HG03045 (cell line): ENCODE results near the gene ITGA11.

Experiments
- ATAC-seq: cut with Tn5 transposase; IDR thresholded peaks from one replicate; pipeline ENCODE4 v1.9.1; 2021; ENCODE audit warnings: mild to moderate bottlenecking, moderate library complexity; ENCODE audit not compliant: unreplicated experiment

ITGA11 gene

GRCh38 chr15:68376447-68377060, 55.4 kb downstream of the ITGA11 start:
- ATAC-seq, result no peak

- ATAC-seq, result no peak
Measured at GRCh38 chr15:68375716-68376220, 56.2 kb downstream of the ITGA11 start.

- no peak for ATAC-seq
Measured at GRCh38 chr15:68375191-68375631, 56.8 kb downstream of the ITGA11 start.

- ATAC-seq, result no peak
Measured at GRCh38 chr15:68374168-68374745, 57.7 kb downstream of the ITGA11 start.

GRCh38 chr15:68373028-68373427, 58.9 kb downstream of the ITGA11 start:
- no peak for ATAC-seq

GRCh38 chr15:68372291-68372811, 59.6 kb downstream of the ITGA11 start:
- ATAC-seq, result no peak

GRCh38 chr15:68371851-68372250, 60.1 kb downstream of the ITGA11 start:
- no peak for ATAC-seq

- no peak for ATAC-seq
Measured at GRCh38 chr15:68371160-68371559, 60.8 kb downstream of the ITGA11 start.

- ATAC-seq, result no peak
Measured at GRCh38 chr15:68370768-68371151, 61.2 kb downstream of the ITGA11 start.

- no peak for ATAC-seq
Measured at GRCh38 chr15:68369931-68370767, 61.8 kb downstream of the ITGA11 start.

GRCh38 chr15:68368731-68369435, 63.1 kb downstream of the ITGA11 start:
- ATAC-seq, result no peak

GRCh38 chr15:68367992-68368391, 64.0 kb downstream of the ITGA11 start:
- no peak for ATAC-seq

GRCh38 chr15:68367226-68367625, 64.7 kb downstream of the ITGA11 start:
- ATAC-seq, result no peak

- ATAC-seq, result no peak
Measured at GRCh38 chr15:68366314-68366713, 65.6 kb downstream of the ITGA11 start.

GRCh38 chr15:68365770-68366169, 66.2 kb downstream of the ITGA11 start:
- ATAC-seq, result no peak

GRCh38 chr15:68365140-68365745, 66.7 kb downstream of the ITGA11 start:
- ATAC-seq, result no peak

- ATAC-seq, result no peak
Measured at GRCh38 chr15:68364660-68365035, 67.3 kb downstream of the ITGA11 start.

- ATAC-seq, result no peak
Measured at GRCh38 chr15:68364028-68364659, 67.8 kb downstream of the ITGA11 start.

- ATAC-seq, result no peak
Measured at GRCh38 chr15:68363353-68363752, 68.6 kb downstream of the ITGA11 start.

- no peak for ATAC-seq
Measured at GRCh38 chr15:68362537-68363126, 69.3 kb downstream of the ITGA11 start.
